ENCODE results near the gene CCDC127. TPM values are rescaled to one million over a fixed set of nuclear protein-coding genes. Genes with fewer than 3 reads are reported as not detected.

CCDC127 gene
- total and polyA plus RNA-seq, 2 of the 4 experiments (the other 2 are of a cell fraction): 3.2 to 3.9 TPM

GRCh38 chr5:169728-170094 lies 48.2 kb downstream of the CCDC127 start:
- Histone ChIP-seq H3K4me3 (ENCODE audit: insufficient read depth, low read depth, low read length) (no peak overlapping the region), H3K9me3 (ENCODE audit: control insufficient read depth, insufficient read depth, low read length) (no peaks in the 10 kb centered on the region), H3K9me1 (ENCODE audit: insufficient read depth, low read length) (peaks cover 24% of the 10 kb centered on the region; the same call in 1 of the 2 replicates), H3K4ac (ENCODE audit: low read depth, low read length) (peak overlapping the region; percentile 75), H3K4me1 (ENCODE audit: control insufficient read depth, insufficient read depth, low read length) (peaks cover 19% of the 10 kb centered on the region), H2AK9ac (replicated peaks; ENCODE audit: low read depth, low read length, poor library complexity) (peak overlapping the region; percentile 58), H4K5ac (ENCODE audit: low read depth, low read length) (no peak overlapping the region), H3K27ac (ENCODE audit: insufficient read depth, low read length) (peak overlapping the region; percentile 68; the same call in 1 of the 2 replicates), H2BK5ac (ENCODE audit: low read depth, low read length, poor library complexity, severe bottlenecking) (peak overlapping the region; percentile 54), H2AFZ (replicated peaks; ENCODE audit: low read length, poor library complexity) (peak overlapping the region; percentile 66), H3K27me3 (ENCODE audit: control insufficient read depth, insufficient read depth, low read length) (0 out of 2 replicates have a peak, but pooled peaks cover 3% of the 10 kb centered on the region), H3K18ac (ENCODE audit: low read depth, low read length) (peak overlapping the region; percentile 12; the same call in 1 of the 2 replicates), H4K8ac (ENCODE audit: low read depth in 2 of 2, low read length in 2 of 2) (peak overlapping the region; percentile 67 to 81; a peak in 2 of 4 replicates), H4K20me1 (ENCODE audit: insufficient read depth, low read length) (no peaks in the 10 kb centered on the region), H3K4me2 (ENCODE audit: low read depth, low read length) (no peak overlapping the region), H3K79me1 (ENCODE audit: low read depth in 1 of 2, low read length in 2 of 2) (no peaks in the 10 kb centered on the region; a peak in 1 of 4 replicates), H2AK5ac (ENCODE audit: low read depth, low read length) (peak overlapping the region; percentile 98), H3K23ac (ENCODE audit: low read depth, low read length) (0 out of 2 replicates have a peak overlapping the region, but pooled peaks have one; percentile 17), H3K9ac (ENCODE audit: low read depth, low read length) (no peak overlapping the region), H3K56ac (ENCODE audit: extremely low read depth, insufficient read depth, low read length) (no peak overlapping the region; the same call in 1 of the 2 replicates), H2BK20ac (ENCODE audit: low read depth, low read length) (peak overlapping the region; percentile 91; the same call in 1 of the 2 replicates), H3K14ac (replicated peaks; ENCODE audit: low read depth, low read length) (peak overlapping the region; percentile 52), H4K91ac (ENCODE audit: insufficient read depth, low read depth, low read length) (peak overlapping the region; percentile 92), H3K36me3 (ENCODE audit: control insufficient read depth, insufficient read depth, low read length) (no peaks in the 10 kb centered on the region), H2BK15ac (ENCODE audit: low read depth, low read length) (peak overlapping the region; percentile 95; the same call in 2 of the 3 replicates), H2BK120ac (ENCODE audit: low read depth, low read length) (peak overlapping the region; percentile 89)
- WGBS, 2 experiments (ENCODE audit: extremely low coverage in 2 of 2, insufficient read length in 1 of 2): 92% methylated on average over 3 of the region's 12 CpGs; no CpG with 5 or more reads in 1 of the 2 experiments
- POLR2A ChIA-PET (ENCODE audit: unreplicated experiment): no interaction called here
- no peak for TF ChIP-seq MAFK (IDR thresholded peaks at IDR 0.05; ENCODE audit: low read depth, low read length)
- no peak for TF ChIP-seq POLR2A (IDR thresholded peaks at IDR 0.05; ENCODE audit: low read depth, low read length)
- TF ChIP-seq CEBPB (IDR thresholded peaks at IDR 0.05; ENCODE audit: low read depth, low read length): no peak
- TF ChIP-seq ELK1 (IDR thresholded peaks at IDR 0.05; ENCODE audit: borderline replicate concordance, low read depth, low read length): no peak
- no peak for TF ChIP-seq USF2 (IDR thresholded peaks at IDR 0.05; ENCODE audit: low read depth, low read length)
- no peak for TF ChIP-seq RFX5 (IDR thresholded peaks at IDR 0.05; ENCODE audit: low read depth, low read length)
- TF ChIP-seq CHD1 (IDR thresholded peaks at IDR 0.05; ENCODE audit: low read depth, low read length): no peak
- no peak for TF ChIP-seq BHLHE40 (IDR thresholded peaks at IDR 0.05; ENCODE audit: low read depth, low read length)
- no peak for TF ChIP-seq FOS (IDR thresholded peaks at IDR 0.05; ENCODE audit: low read depth, low read length)
- no peak for TF ChIP-seq CTCF (conservative IDR thresholded peaks at IDR 0.05; ENCODE audit: low read depth, low read length)
- TF ChIP-seq RCOR1 (IDR thresholded peaks at IDR 0.05; ENCODE audit: insufficient replicate concordance, low read length): no peak
- no peak for TF ChIP-seq SMC3 (IDR thresholded peaks at IDR 0.05; ENCODE audit: low read depth, low read length)
- TF ChIP-seq MXI1 (IDR thresholded peaks at IDR 0.05; ENCODE audit: borderline replicate concordance, low read depth, low read length): no peak
- no peak for TF ChIP-seq MAZ (IDR thresholded peaks at IDR 0.05; ENCODE audit: borderline replicate concordance, low read depth, low read length)
- no peak for TF ChIP-seq NFE2L2 (IDR thresholded peaks at IDR 0.05; ENCODE audit: low read depth, low read length)
- TF ChIP-seq RAD21 (IDR thresholded peaks at IDR 0.05; ENCODE audit: low read length): no peak
- in situ Hi-C loops (cut with MboI; ENCODE audit: low sequenced_read_pairs) (no loop called here), dilution Hi-C loops (cut with HindIII; ENCODE audit: low sequenced_read_pairs, unreplicated experiment) (no loop called here), intact Hi-C loops (cut with micrococcal nuclease) (no loop called here)
- ATAC-seq (ENCODE audit: low read depth) (no peak), DNase-seq (no peak)
- no TSS peak for BruUV-seq (replicated peaks)
- CTCF ChIA-PET: interaction anchor here (3.2 kb wide), 1 partner anchor 18 kb away, joined by 19 read pairs; no protein-coding TSS in a partner anchor
